Right lobe of liver (tissue), 4 donors: ENCODE measurements around the gene ACE.

Source experiments
- CTCF ChIP-seq, 4 donors: fragments of 200-600 bp in 3 of 4; fragments of 450-650 bp in 1 of 4; IDR thresholded peaks; one replicate each; pipeline versions ENCODE4 v1.5.1 to v1.8.0; 2016 to 2022; ENCODE audit warnings: antibody characterized with exemption in 4 of 4, mild to moderate bottlenecking in 2 of 4
- POLR2A ChIP-seq: fragments of 450-650 bp; IDR thresholded peaks from one replicate; pipeline ENCODE4 v1.6.1; 2017; ENCODE audit warnings: antibody characterized with exemption, mild to moderate bottlenecking
- donor health status: DM: no; HTN: no; CAD: no.
- donor health status: DM: no; HTN: no; CAD: no.
- donor health status: DM: no; HTN: yes; CAD: no.

GRCh38 chr17:63441654-63442053, 35.2 kb upstream of the ACE start:
- no peak for TF ChIP-seq CTCF (IDR thresholded peaks at IDR 0.05)
- TF ChIP-seq POLR2A = no peak
